HEK293T (cell line): Measurements from ENCODE around the gene SELENOM.
A peak's percentile ranks its signal among the peaks of the same experiment; 100 is the strongest.

Experiments
- CTCF ChIA-PET: fragments of 350-600 bp; formaldehyde crosslinking; extraction: SDS; loops from one replicate; lab custom pipeline; 2021; ENCODE audit warnings: antibody characterized with exemption, inconsistent platforms; lab: Yijun Ruan, JAX
- POLR2A ChIA-PET: fragments of 350-600 bp; formaldehyde crosslinking; extraction: SDS; loops from one replicate; lab custom pipeline; 2020; ENCODE audit warnings: antibody characterized with exemption, inconsistent platforms; lab: Yijun Ruan, JAX
- DNase-seq: peaks from one replicate; pipeline ENCODE4 v3.0.0; 2012; ENCODE audit warnings: mixed read lengths; ENCODE audit errors: extremely low spot score
- ARNT ChIP-seq: fragments of 450-650 bp; IDR thresholded peaks from 2 replicates; pipeline ENCODE4 v1.6.1; 2017; ENCODE audit warnings: mild to moderate bottlenecking
- BHLHE40 ChIP-seq: fragments of 450-650 bp; IDR thresholded peaks from 2 replicates; pipeline ENCODE4 v1.6.1; 2016; ENCODE audit warnings: mild to moderate bottlenecking, moderate library complexity, borderline replicate concordance
- CTBP1 ChIP-seq: fragments of 450-650 bp; IDR thresholded peaks from 2 replicates; pipeline ENCODE4 v1.6.1; 2016; ENCODE audit warnings: borderline replicate concordance
- ELF4 ChIP-seq: fragments of 450-650 bp; IDR thresholded peaks from 2 replicates; pipeline ENCODE4 v1.6.1; 2017; ENCODE audit warnings: antibody characterized with exemption
- FOXA1 ChIP-seq: fragments of 450-650 bp; IDR thresholded peaks from 2 replicates; pipeline ENCODE4 v1.6.1; 2016; ENCODE audit warnings: mild to moderate bottlenecking
- FOXK2 ChIP-seq: fragments of 450-650 bp; IDR thresholded peaks from 2 replicates; pipeline ENCODE4 v1.6.1; 2016; ENCODE audit warnings: mild to moderate bottlenecking
- FOXM1 ChIP-seq: fragments of 450-650 bp; IDR thresholded peaks from 2 replicates; pipeline ENCODE4 v1.6.1; 2017; ENCODE audit warnings: mild to moderate bottlenecking, borderline replicate concordance
- HDGF ChIP-seq: fragments of 450-650 bp; IDR thresholded peaks from 2 replicates; pipeline ENCODE4 v1.6.1; 2017; ENCODE audit warnings: antibody characterized with exemption, borderline replicate concordance
- L3MBTL2 ChIP-seq: fragments of 450-650 bp; conservative IDR thresholded peaks from 2 replicates; pipeline ENCODE4 v1.6.1; 2016; ENCODE audit warnings: mild to moderate bottlenecking
- LEF1 ChIP-seq: fragments of 450-650 bp; IDR thresholded peaks from 2 replicates; pipeline ENCODE4 v1.6.1; 2017; ENCODE audit warnings: mild to moderate bottlenecking, borderline replicate concordance
- NFRKB ChIP-seq: fragments of 450-650 bp; IDR thresholded peaks from 2 replicates; pipeline ENCODE4 v1.6.1; 2016; ENCODE audit warnings: mild to moderate bottlenecking, moderate library complexity
- SP1 ChIP-seq: fragments of 450-650 bp; IDR thresholded peaks from 2 replicates; pipeline ENCODE4 v1.6.1; 2017
- SUZ12 ChIP-seq: fragments of 450-650 bp; IDR thresholded peaks from 2 replicates; pipeline ENCODE4 v1.6.1; 2016; ENCODE audit warnings: mild to moderate bottlenecking
- TARDBP ChIP-seq: fragments of 450-650 bp; IDR thresholded peaks from 2 replicates; pipeline ENCODE4 v1.6.1; 2016
- ZNF384 ChIP-seq: fragments of 450-650 bp; IDR thresholded peaks from 2 replicates; pipeline ENCODE4 v1.6.1; 2016
- TF ChIP-seq, protein P1 (sequence below): fragments of 450-650 bp; IDR thresholded peaks from 2 replicates; pipeline ENCODE4 v1.6.1; 2016

SELENOM gene

DNA sequence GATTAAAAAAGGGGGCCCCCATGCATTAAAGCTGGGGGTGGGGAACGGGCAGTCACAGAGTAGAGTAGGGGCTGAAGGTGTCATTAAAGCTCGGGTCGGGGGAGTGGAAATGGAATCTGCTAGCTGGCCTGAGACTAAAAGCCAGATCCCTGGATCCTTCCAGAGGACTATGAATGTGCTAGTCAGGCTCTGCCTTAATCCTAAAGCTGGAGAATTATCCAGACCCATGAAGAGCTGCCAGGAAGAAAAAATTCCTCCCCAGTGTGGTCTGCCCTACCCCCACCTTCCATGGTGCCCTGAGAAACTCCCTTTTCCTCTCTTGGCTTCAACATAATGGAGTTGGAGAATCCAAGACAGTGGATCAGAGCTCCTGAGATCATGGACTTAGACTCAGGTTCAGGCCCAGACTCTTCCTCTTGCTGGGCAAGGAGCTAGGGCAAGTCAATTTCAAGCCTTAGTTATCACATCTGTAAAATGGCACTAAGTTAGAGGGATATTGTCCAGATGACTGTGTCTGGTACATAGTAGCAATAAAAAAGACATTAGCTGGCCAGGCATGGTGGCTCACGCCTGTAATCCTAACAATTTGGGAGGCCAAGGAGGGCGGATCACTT is 50.3 kb downstream of the SELENOM start:
- DNase-seq, result no peak
- ChIA-PET POLR2A (interaction anchor here (0.9 to 4.4 kb wide), 3 partner anchors 24 to 88 kb away, joined by 3 to 33 read pairs (median 9); partner anchors contain the start of genes MORC2, SMTN and TUG1), CTCF (interaction anchor here (1.0 to 1.3 kb wide), 4 partner anchors 11 to 50 kb away, joined by 3 to 5 read pairs (median 3); partner anchors contain the start of gene SELENOM)
- TF ChIP-seq, protein P1, sequence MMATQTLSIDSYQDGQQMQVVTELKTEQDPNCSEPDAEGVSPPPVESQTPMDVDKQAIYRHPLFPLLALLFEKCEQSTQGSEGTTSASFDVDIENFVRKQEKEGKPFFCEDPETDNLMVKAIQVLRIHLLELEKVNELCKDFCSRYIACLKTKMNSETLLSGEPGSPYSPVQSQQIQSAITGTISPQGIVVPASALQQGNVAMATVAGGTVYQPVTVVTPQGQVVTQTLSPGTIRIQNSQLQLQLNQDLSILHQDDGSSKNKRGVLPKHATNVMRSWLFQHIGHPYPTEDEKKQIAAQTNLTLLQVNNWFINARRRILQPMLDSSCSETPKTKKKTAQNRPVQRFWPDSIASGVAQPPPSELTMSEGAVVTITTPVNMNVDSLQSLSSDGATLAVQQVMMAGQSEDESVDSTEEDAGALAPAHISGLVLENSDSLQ, result no peak
- TF ChIP-seq ELF4, result no peak

DNA sequence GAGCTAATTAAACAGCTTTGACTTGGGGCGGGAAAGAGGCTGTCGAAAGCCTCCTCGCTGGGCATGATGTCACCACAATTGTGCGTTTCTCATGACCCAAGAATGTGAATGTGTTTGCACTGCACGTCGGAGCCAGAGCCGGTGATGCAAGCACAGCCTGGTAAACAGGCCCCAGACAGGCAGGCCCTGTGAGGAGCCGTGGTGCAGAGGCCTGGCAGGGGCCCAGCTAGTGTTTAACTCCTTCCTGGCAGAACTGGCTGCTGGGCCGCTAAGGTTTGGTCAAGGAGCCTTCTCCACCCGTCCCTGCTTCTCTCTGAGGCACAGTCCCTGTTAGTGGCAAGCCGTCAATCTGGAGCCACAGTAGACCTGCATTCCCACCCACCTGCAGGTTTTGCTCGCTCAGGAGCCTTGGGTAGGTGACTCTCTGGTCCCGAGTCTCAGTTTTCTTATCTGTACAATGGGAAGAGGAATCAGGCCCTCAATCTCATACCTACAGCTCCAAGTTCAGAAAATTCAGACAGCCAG is 51.7 kb downstream of the SELENOM start:
- TF ChIP-seq L3MBTL2 (0 out of 2 replicates have a peak, but pooled peaks have one; percentile 66), HDGF (no peak)
- ChIA-PET POLR2A (interaction anchor here (0.7 to 4.4 kb wide), 7 partner anchors 8 to 87 kb away, joined by 3 to 33 read pairs (median 8); partner anchors contain the start of genes MORC2, SMTN and TUG1), CTCF (interaction anchor here (0.6 to 1.0 kb wide), 2 partner anchors 9 to 564 kb away, joined by 3 read pairs; no protein-coding TSS in a partner anchor)
- DNase-seq, result peak; percentile 73

DNA sequence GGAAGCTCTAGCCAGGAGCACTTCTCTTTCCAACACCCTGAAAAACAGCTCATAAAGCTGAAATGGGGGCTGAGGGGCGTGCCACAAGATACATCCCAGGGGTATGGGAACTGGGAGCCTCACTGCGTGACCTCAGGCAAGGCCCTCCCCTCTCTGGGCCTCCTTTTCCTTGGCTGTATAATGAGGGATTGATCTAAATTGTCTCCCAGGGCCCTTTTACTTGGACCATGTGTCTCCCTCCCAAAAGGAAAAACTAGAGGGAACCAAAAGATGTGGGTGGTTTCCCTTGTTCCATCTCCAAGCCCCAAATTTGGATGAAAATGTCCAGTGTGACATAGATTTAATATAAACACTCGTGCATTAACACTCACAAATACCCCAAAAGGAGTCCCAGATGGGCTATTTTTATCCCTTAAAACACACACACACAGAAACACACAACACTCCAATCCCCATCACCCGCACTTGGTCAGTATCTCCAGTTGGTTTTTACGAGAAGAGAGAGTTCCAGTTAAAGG is 52.2 kb downstream of the SELENOM start:
- ChIA-PET POLR2A (interaction anchor here (0.8 to 4.4 kb wide), 6 partner anchors 9 to 86 kb away, joined by 3 to 33 read pairs (median 9); partner anchors contain the start of genes MORC2, SMTN and TUG1), CTCF (interaction anchor here (0.6 to 1.0 kb wide), 2 partner anchors 8 to 564 kb away, joined by 3 read pairs; no protein-coding TSS in a partner anchor)
- TF ChIP-seq FOXM1 (no peak), ARNT (no peak), ELF4 (no peak), ZNF384 (no peak), FOXA1 (no peak), CTBP1 (no peak), SUZ12 (no peak), NFRKB (no peak), L3MBTL2 (no peak; the same call in none of the 2 replicates), BHLHE40 (no peak), SP1 (no peak), TARDBP (no peak), FOXK2 (no peak), LEF1 (no peak), HDGF (no peak)
- TF ChIP-seq, protein P1, result no peak
- no peak for DNase-seq
